Measurements from ENCODE around the gene PDK1. TPM values are rescaled to one million over a fixed set of nuclear protein-coding genes. Genes with fewer than 3 reads are reported as not detected.
"Not testable (repeated sequence)": the region's sequence is repeated elsewhere in the genome, so short reads cannot be mapped to it uniquely, and the experiment has no call there.

The PDK1 gene
- total RNA-seq, 1 donor from 2014 or later = 9.4 TPM

GRCh38 chr2:172525601-172526000, 30.3 kb upstream of the PDK1 start:
- Histone ChIP-seq H3K27me3 (ENCODE audit: control insufficient read depth in 3 of 3, insufficient read depth in 3 of 3, low read length in 3 of 3) (no peaks in the 10 kb centered on the region), H3K27ac (ENCODE audit: low read depth, low read length) (no peak overlapping the region), H3K4me3 (ENCODE audit: low read length in 3 of 3) (no peak overlapping the region), H3K36me3 (ENCODE audit: control insufficient read depth in 3 of 3, insufficient read depth in 3 of 3, low read length in 3 of 3) (no peaks in the 10 kb centered on the region), H3K4me1 (ENCODE audit: control insufficient read depth in 3 of 3, insufficient read depth in 3 of 3, low read length in 3 of 3) (no peaks in the 10 kb centered on the region), H3K9ac (ENCODE audit: low read depth in 1 of 3, low read length in 3 of 3) (no peak overlapping the region), H3K9me3 (ENCODE audit: control insufficient read depth in 3 of 3, low read length in 3 of 3) (peaks cover 0 to 2% (median 0%) of the 10 kb centered on the region in 3 donors)

- Histone ChIP-seq H3K27ac (ENCODE audit: low read depth, low read length) (no peak overlapping the region), H3K36me3 (ENCODE audit: control insufficient read depth in 3 of 3, insufficient read depth in 3 of 3, low read length in 3 of 3) (no peaks in the 10 kb centered on the region), H3K9me3 (ENCODE audit: control insufficient read depth in 3 of 3, low read length in 3 of 3) (no peaks in the 10 kb centered on the region), H3K27me3 (ENCODE audit: control insufficient read depth in 3 of 3, insufficient read depth in 3 of 3, low read length in 3 of 3) (no peaks in the 10 kb centered on the region), H3K9ac (ENCODE audit: low read depth in 1 of 3, low read length in 3 of 3) (no peak overlapping the region), H3K4me1 (ENCODE audit: control insufficient read depth in 3 of 3, insufficient read depth in 3 of 3, low read length in 3 of 3) (no peaks in the 10 kb centered on the region), H3K4me3 (ENCODE audit: low read length in 3 of 3) (no peak overlapping the region)
These were observed 24.6 kb upstream of the PDK1 start for GRCh38 chr2:172531309-172531708.

GRCh38 chr2:172532461-172532860, 23.4 kb upstream of the PDK1 start:
- not testable (repeated sequence) for H3K27me3 ChIP-seq (ENCODE audit: control insufficient read depth in 3 of 3, insufficient read depth in 3 of 3, low read length in 3 of 3); H3K36me3 ChIP-seq (ENCODE audit: control insufficient read depth in 3 of 3, insufficient read depth in 3 of 3, low read length in 3 of 3); H3K9me3 ChIP-seq (ENCODE audit: control insufficient read depth in 3 of 3, low read length in 3 of 3); H3K27ac ChIP-seq (ENCODE audit: low read depth, low read length); H3K4me3 ChIP-seq (ENCODE audit: low read length in 3 of 3); H3K9ac ChIP-seq (ENCODE audit: low read depth in 1 of 3, low read length in 3 of 3); H3K4me1 ChIP-seq (ENCODE audit: control insufficient read depth in 3 of 3, insufficient read depth in 3 of 3, low read length in 3 of 3)

- H3K27ac ChIP-seq (ENCODE audit: low read depth, low read length) = no peak overlapping the region
- H3K9me3 ChIP-seq (ENCODE audit: control insufficient read depth in 3 of 3, low read length in 3 of 3) = no peaks in the 10 kb centered on the region
- H3K4me1 ChIP-seq (ENCODE audit: control insufficient read depth in 3 of 3, insufficient read depth in 3 of 3, low read length in 3 of 3) = no peaks in the 10 kb centered on the region
These were observed 22.2 kb upstream of the PDK1 start for GRCh38 chr2:172533687-172534086.

GRCh38 chr2:172535119-172535518, 20.8 kb upstream of the PDK1 start:
- Histone ChIP-seq H3K9me3 (ENCODE audit: control insufficient read depth in 3 of 3, low read length in 3 of 3) (no peaks in the 10 kb centered on the region), H3K4me3 (ENCODE audit: low read length in 3 of 3) (no peak overlapping the region)

More at GRCh38 chr2:172533687-172534086, 22.2 kb upstream of the PDK1 start:
- no peak overlapping the region for H3K9ac ChIP-seq (ENCODE audit: low read depth in 1 of 3, low read length in 3 of 3)
- H3K27me3 ChIP-seq (ENCODE audit: control insufficient read depth in 3 of 3, insufficient read depth in 3 of 3, low read length in 3 of 3) = no peaks in the 10 kb centered on the region
- no peak overlapping the region for H3K4me3 ChIP-seq (ENCODE audit: low read length in 3 of 3)
- H3K36me3 ChIP-seq (ENCODE audit: control insufficient read depth in 3 of 3, insufficient read depth in 3 of 3, low read length in 3 of 3) = no peaks in the 10 kb centered on the region

GRCh38 chr2:172537851-172538250, 18.0 kb upstream of the PDK1 start:
- not testable (repeated sequence) for H3K9ac ChIP-seq (ENCODE audit: low read depth in 1 of 3, low read length in 3 of 3); H3K4me3 ChIP-seq (ENCODE audit: low read length in 3 of 3); H3K9me3 ChIP-seq (ENCODE audit: control insufficient read depth in 3 of 3, low read length in 3 of 3); H3K36me3 ChIP-seq (ENCODE audit: control insufficient read depth in 3 of 3, insufficient read depth in 3 of 3, low read length in 3 of 3); H3K4me1 ChIP-seq (ENCODE audit: control insufficient read depth in 3 of 3, insufficient read depth in 3 of 3, low read length in 3 of 3); H3K27me3 ChIP-seq (ENCODE audit: control insufficient read depth in 3 of 3, insufficient read depth in 3 of 3, low read length in 3 of 3); H3K27ac ChIP-seq (ENCODE audit: low read depth, low read length)

More at GRCh38 chr2:172535119-172535518, 20.8 kb upstream of the PDK1 start:
- H3K36me3 ChIP-seq (ENCODE audit: control insufficient read depth in 3 of 3, insufficient read depth in 3 of 3, low read length in 3 of 3) = no peaks in the 10 kb centered on the region
- no peaks in the 10 kb centered on the region for H3K27me3 ChIP-seq (ENCODE audit: control insufficient read depth in 3 of 3, insufficient read depth in 3 of 3, low read length in 3 of 3)
- no peak overlapping the region for H3K9ac ChIP-seq (ENCODE audit: low read depth in 1 of 3, low read length in 3 of 3)
- no peak overlapping the region for H3K27ac ChIP-seq (ENCODE audit: low read depth, low read length)
- H3K4me1 ChIP-seq (ENCODE audit: control insufficient read depth in 3 of 3, insufficient read depth in 3 of 3, low read length in 3 of 3) = no peaks in the 10 kb centered on the region

GRCh38 chr2:172539767-172540166, 16.1 kb upstream of the PDK1 start:
- H3K36me3 ChIP-seq (ENCODE audit: control insufficient read depth in 3 of 3, insufficient read depth in 3 of 3, low read length in 3 of 3) = no peaks in the 10 kb centered on the region
- no peak overlapping the region for H3K27ac ChIP-seq (ENCODE audit: low read depth, low read length)
- no peak overlapping the region for H3K4me3 ChIP-seq (ENCODE audit: low read length in 3 of 3)
- H3K9me3 ChIP-seq (ENCODE audit: control insufficient read depth in 3 of 3, low read length in 3 of 3) = no peaks in the 10 kb centered on the region
- no peaks in the 10 kb centered on the region for H3K27me3 ChIP-seq (ENCODE audit: control insufficient read depth in 3 of 3, insufficient read depth in 3 of 3, low read length in 3 of 3)
- no peaks in the 10 kb centered on the region for H3K4me1 ChIP-seq (ENCODE audit: control insufficient read depth in 3 of 3, insufficient read depth in 3 of 3, low read length in 3 of 3)
- H3K9ac ChIP-seq (ENCODE audit: low read depth in 1 of 3, low read length in 3 of 3) = no peak overlapping the region

- no peaks in the 10 kb centered on the region for H3K27me3 ChIP-seq (ENCODE audit: control insufficient read depth in 3 of 3, insufficient read depth in 3 of 3, low read length in 3 of 3)
- no peaks in the 10 kb centered on the region for H3K9me3 ChIP-seq (ENCODE audit: control insufficient read depth in 3 of 3, low read length in 3 of 3)
- no peak overlapping the region for H3K27ac ChIP-seq (ENCODE audit: low read depth, low read length)
- no peak overlapping the region for H3K4me3 ChIP-seq (ENCODE audit: low read length in 3 of 3)
- no peaks in the 10 kb centered on the region for H3K4me1 ChIP-seq (ENCODE audit: control insufficient read depth in 3 of 3, insufficient read depth in 3 of 3, low read length in 3 of 3)
- H3K36me3 ChIP-seq (ENCODE audit: control insufficient read depth in 3 of 3, insufficient read depth in 3 of 3, low read length in 3 of 3) = no peaks in the 10 kb centered on the region
- no peak overlapping the region for H3K9ac ChIP-seq (ENCODE audit: low read depth in 1 of 3, low read length in 3 of 3)
These were observed 15.5 kb upstream of the PDK1 start for GRCh38 chr2:172540421-172540820.

- no peak overlapping the region for H3K27ac ChIP-seq (ENCODE audit: low read depth, low read length)
- no peak overlapping the region for H3K9ac ChIP-seq (ENCODE audit: low read depth in 1 of 3, low read length in 3 of 3)
- no peaks in the 10 kb centered on the region for H3K27me3 ChIP-seq (ENCODE audit: control insufficient read depth in 3 of 3, insufficient read depth in 3 of 3, low read length in 3 of 3)
- H3K36me3 ChIP-seq (ENCODE audit: control insufficient read depth in 3 of 3, insufficient read depth in 3 of 3, low read length in 3 of 3) = no peaks in the 10 kb centered on the region
- no peaks in the 10 kb centered on the region for H3K9me3 ChIP-seq (ENCODE audit: control insufficient read depth in 3 of 3, low read length in 3 of 3)
- no peak overlapping the region for H3K4me3 ChIP-seq (ENCODE audit: low read length in 3 of 3)
- no peaks in the 10 kb centered on the region for H3K4me1 ChIP-seq (ENCODE audit: control insufficient read depth in 3 of 3, insufficient read depth in 3 of 3, low read length in 3 of 3)
These were observed 10.3 kb upstream of the PDK1 start for GRCh38 chr2:172545408-172546075.

- Histone ChIP-seq H3K27ac (ENCODE audit: low read depth, low read length) (no peak overlapping the region), H3K9ac (ENCODE audit: low read depth in 1 of 3, low read length in 3 of 3) (no peak overlapping the region), H3K4me1 (ENCODE audit: control insufficient read depth in 3 of 3, insufficient read depth in 3 of 3, low read length in 3 of 3) (no peaks in the 10 kb centered on the region), H3K27me3 (ENCODE audit: control insufficient read depth in 3 of 3, insufficient read depth in 3 of 3, low read length in 3 of 3) (no peaks in the 10 kb centered on the region), H3K9me3 (ENCODE audit: control insufficient read depth in 3 of 3, low read length in 3 of 3) (no peaks in the 10 kb centered on the region), H3K36me3 (ENCODE audit: control insufficient read depth in 3 of 3, insufficient read depth in 3 of 3, low read length in 3 of 3) (no peaks in the 10 kb centered on the region), H3K4me3 (ENCODE audit: low read length in 3 of 3) (no peak overlapping the region)
These were observed 6.8 kb upstream of the PDK1 start for GRCh38 chr2:172549131-172549530.

Data from skeletal muscle tissue (tissue), 4 donors.